IMR-90 (cell line): ENCODE measurements around the gene TIAM2.

Experiments used
- BHLHE40 ChIP-seq: fragments of 150-350 bp; IDR thresholded peaks from 2 replicates; pipeline ENCODE4 v1.6.1; 2016; ENCODE audit warnings: mild to moderate bottlenecking, low read depth, low read length
- CEBPB ChIP-seq: IDR thresholded peaks from 2 replicates; pipeline ENCODE4 v1.6.1; 2012; ENCODE audit warnings: low read depth, low read length, improper control_type of control experiment
- CHD1 ChIP-seq: IDR thresholded peaks from 2 replicates; pipeline ENCODE4 v1.6.1; 2012; ENCODE audit warnings: low read depth, low read length, improper control_type of control experiment
- MXI1 ChIP-seq: IDR thresholded peaks from 2 replicates; pipeline ENCODE4 v1.6.1; 2012; ENCODE audit warnings: low read depth, mild to moderate bottlenecking, low read length, moderate library complexity, borderline replicate concordance
- POLR2A ChIP-seq: IDR thresholded peaks from 2 replicates; pipeline ENCODE4 v1.6.1; 2012; ENCODE audit warnings: mild to moderate bottlenecking, low read depth, low read length
- RAD21 ChIP-seq: IDR thresholded peaks from 2 replicates; pipeline ENCODE4 v1.6.1; 2012; ENCODE audit warnings: low read length, improper control_type of control experiment
- RCOR1 ChIP-seq: IDR thresholded peaks from 2 replicates; pipeline ENCODE4 v1.6.1; 2012; ENCODE audit warnings: mild to moderate bottlenecking, low read length, improper control_type of control experiment; ENCODE audit not compliant: insufficient replicate concordance
- RFX5 ChIP-seq: IDR thresholded peaks from 2 replicates; pipeline ENCODE4 v1.8.0; 2012; ENCODE audit warnings: low read depth, mild to moderate bottlenecking, low read length, moderate library complexity
- SMC3 ChIP-seq: fragments of 150-350 bp; IDR thresholded peaks from 2 replicates; pipeline ENCODE4 v1.6.1; 2016; ENCODE audit warnings: low read depth, mild to moderate bottlenecking, antibody characterized with exemption, low read length, moderate library complexity
- USF2 ChIP-seq: fragments of 150-350 bp; IDR thresholded peaks from 2 replicates; pipeline ENCODE4 v1.6.1; 2017; ENCODE audit warnings: mild to moderate bottlenecking, antibody characterized with exemption, low read length, low read depth
- TF ChIP-seq, protein P1 (sequence below): conservative IDR thresholded peaks from 2 replicates; pipeline ENCODE4 v1.5.1; 2012; ENCODE audit warnings: mild to moderate bottlenecking, low read depth, low read length, improper control_type of control experiment

GRCh38 chr6:155292711-155293110, 297.6 kb downstream of the TIAM2 start:
- no peak for TF ChIP-seq RFX5
- TF ChIP-seq, protein P1, sequence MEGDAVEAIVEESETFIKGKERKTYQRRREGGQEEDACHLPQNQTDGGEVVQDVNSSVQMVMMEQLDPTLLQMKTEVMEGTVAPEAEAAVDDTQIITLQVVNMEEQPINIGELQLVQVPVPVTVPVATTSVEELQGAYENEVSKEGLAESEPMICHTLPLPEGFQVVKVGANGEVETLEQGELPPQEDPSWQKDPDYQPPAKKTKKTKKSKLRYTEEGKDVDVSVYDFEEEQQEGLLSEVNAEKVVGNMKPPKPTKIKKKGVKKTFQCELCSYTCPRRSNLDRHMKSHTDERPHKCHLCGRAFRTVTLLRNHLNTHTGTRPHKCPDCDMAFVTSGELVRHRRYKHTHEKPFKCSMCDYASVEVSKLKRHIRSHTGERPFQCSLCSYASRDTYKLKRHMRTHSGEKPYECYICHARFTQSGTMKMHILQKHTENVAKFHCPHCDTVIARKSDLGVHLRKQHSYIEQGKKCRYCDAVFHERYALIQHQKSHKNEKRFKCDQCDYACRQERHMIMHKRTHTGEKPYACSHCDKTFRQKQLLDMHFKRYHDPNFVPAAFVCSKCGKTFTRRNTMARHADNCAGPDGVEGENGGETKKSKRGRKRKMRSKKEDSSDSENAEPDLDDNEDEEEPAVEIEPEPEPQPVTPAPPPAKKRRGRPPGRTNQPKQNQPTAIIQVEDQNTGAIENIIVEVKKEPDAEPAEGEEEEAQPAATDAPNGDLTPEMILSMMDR: no peak
- TF ChIP-seq POLR2A: no peak
- no peak for TF ChIP-seq MXI1
- no peak for TF ChIP-seq SMC3
- no peak for TF ChIP-seq RAD21
- no peak for TF ChIP-seq CHD1
- TF ChIP-seq CEBPB: no peak
- no peak for TF ChIP-seq BHLHE40
- no peak for TF ChIP-seq USF2
- no peak for TF ChIP-seq RCOR1
